ENCODE data around the gene WDR64. TPM values are rescaled to one million over a fixed set of nuclear protein-coding genes. Genes with fewer than 3 reads are reported as not detected.
"Not testable (repeated sequence)": the region's sequence is repeated elsewhere in the genome, so short reads cannot be mapped to it uniquely, and the experiment has no call there.

WDR64 gene
- total and polyA plus RNA-seq, 4 donors: 0.02 to 0.70 (median 0.17) TPM

DNA sequence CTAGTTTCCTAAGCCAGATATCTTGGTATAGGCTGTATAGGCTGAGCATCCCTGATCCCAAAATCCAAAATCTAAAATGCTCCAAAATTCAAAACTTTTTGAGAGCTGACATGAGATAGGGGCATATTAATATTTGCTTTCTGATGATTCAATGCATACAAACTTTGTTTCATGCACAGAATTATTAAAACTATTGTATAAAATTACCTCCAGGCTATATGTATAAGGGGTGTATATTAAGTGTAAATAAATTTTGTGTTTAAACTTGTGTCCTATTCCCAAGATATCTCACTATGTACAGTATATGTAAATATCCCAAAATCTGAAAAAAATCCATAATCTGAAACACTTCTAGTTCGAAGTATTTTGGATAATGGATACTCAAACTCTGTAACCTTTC lies 2.6 kb downstream of the WDR64 start:
- no peak for DNase-seq (ENCODE audit: low spot score)
- H3K27me3 ChIP-seq (ENCODE audit: control insufficient read depth in 4 of 4, insufficient read depth in 4 of 4, low read length in 3 of 4): no peaks in the 10 kb centered on the region
- no peak overlapping the region for H3K27ac ChIP-seq (ENCODE audit: low read depth in 1 of 2, low read length in 2 of 2)
- WGBS: 91% methylated on average over 1 of the region's 1 CpG
- no peaks in the 10 kb centered on the region for H3K36me3 ChIP-seq (ENCODE audit: control insufficient read depth in 4 of 4, insufficient read depth in 3 of 4, low read depth in 1 of 4, low read length in 3 of 4)
- H3K9me3 ChIP-seq (ENCODE audit: control insufficient read depth in 4 of 4, low read length in 3 of 4): no peaks in the 10 kb centered on the region
- no peak overlapping the region for H3K9ac ChIP-seq (ENCODE audit: low read depth in 1 of 2, low read length in 2 of 2)
- no peaks in the 10 kb centered on the region for H3K4me1 ChIP-seq (ENCODE audit: control insufficient read depth in 4 of 4, insufficient read depth in 4 of 4, low read length in 3 of 4)
- TF ChIP-seq RXRA (IDR thresholded peaks at IDR 0.05) (no peak), CTCF (IDR thresholded peaks at IDR 0.05; ENCODE audit: low read depth, low read length, missing input control) (no peak)
- H3K4me3 ChIP-seq (ENCODE audit: low read depth in 1 of 3, low read length in 3 of 3): no peak overlapping the region

DNA sequence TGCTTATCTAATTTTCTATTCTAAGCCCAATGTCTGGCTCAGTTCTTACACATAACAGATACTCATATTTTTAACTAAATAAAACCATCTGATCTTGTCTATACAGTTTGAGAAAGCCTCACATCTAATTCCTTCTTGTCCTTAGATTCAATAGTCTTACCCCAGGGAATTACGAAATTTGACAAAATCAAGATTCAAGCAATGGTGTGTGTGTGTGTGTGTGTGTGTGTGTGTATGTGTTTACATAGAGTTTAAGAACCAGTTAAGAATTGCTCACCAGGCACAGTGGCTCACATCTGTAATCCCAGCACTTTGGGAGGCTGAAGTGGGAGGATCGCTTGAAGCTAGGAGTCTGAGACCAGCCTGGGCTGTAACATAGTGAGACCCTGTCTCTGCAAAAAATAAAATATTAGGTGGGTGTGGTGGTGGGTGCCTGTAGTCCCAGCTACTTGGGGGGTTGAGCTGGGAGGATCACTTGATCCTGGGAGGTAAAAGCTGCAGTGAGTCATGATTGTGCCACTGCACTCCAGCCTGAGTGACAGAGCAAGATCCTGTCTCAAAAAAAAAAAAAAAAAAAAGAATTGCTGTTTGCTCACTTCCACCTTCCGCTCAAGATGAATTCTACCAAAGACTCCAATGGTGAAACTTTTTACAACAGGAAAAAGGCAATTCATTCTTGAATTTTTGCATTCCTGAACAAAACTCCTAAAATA lies 6.2 kb downstream of the WDR64 start:
- no peak for DNase-seq (ENCODE audit: low spot score)
- Histone ChIP-seq H3K36me3 (ENCODE audit: control insufficient read depth in 4 of 4, insufficient read depth in 3 of 4, low read depth in 1 of 4, low read length in 3 of 4) (no peaks in the 10 kb centered on the region), H3K4me1 (ENCODE audit: control insufficient read depth in 4 of 4, insufficient read depth in 4 of 4, low read length in 3 of 4) (no peaks in the 10 kb centered on the region), H3K9me3 (ENCODE audit: control insufficient read depth in 4 of 4, low read length in 3 of 4) (no peaks in the 10 kb centered on the region), H3K27me3 (ENCODE audit: control insufficient read depth in 4 of 4, insufficient read depth in 4 of 4, low read length in 3 of 4) (no peaks in the 10 kb centered on the region), H3K4me3 (ENCODE audit: low read depth in 1 of 3, low read length in 3 of 3) (no peak overlapping the region), H3K27ac (ENCODE audit: low read depth in 1 of 2, low read length in 2 of 2) (no peak overlapping the region), H3K9ac (ENCODE audit: low read depth in 1 of 2, low read length in 2 of 2) (no peak overlapping the region)
- TF ChIP-seq YY1 (IDR thresholded peaks at IDR 0.05) (no peak), RXRA (IDR thresholded peaks at IDR 0.05) (no peak), NR2F2 (IDR thresholded peaks at IDR 0.05) (no peak), SP1 (IDR thresholded peaks at IDR 0.05) (no peak), GABPA (IDR thresholded peaks at IDR 0.05 in 1 of 2, conservative IDR thresholded peaks at IDR 0.05 in 1 of 2) (no peak), TAF1 (conservative IDR thresholded peaks at IDR 0.05) (no peak), MAX (IDR thresholded peaks at IDR 0.05) (no peak), ATF3 (IDR thresholded peaks at IDR 0.05) (no peak), JUND (IDR thresholded peaks at IDR 0.05) (no peak), CTCF (IDR thresholded peaks at IDR 0.05; ENCODE audit: low read depth, low read length, missing input control) (no peak), RAD21 (IDR thresholded peaks at IDR 0.05) (no peak)
- TF ChIP-seq, protein P1, sequence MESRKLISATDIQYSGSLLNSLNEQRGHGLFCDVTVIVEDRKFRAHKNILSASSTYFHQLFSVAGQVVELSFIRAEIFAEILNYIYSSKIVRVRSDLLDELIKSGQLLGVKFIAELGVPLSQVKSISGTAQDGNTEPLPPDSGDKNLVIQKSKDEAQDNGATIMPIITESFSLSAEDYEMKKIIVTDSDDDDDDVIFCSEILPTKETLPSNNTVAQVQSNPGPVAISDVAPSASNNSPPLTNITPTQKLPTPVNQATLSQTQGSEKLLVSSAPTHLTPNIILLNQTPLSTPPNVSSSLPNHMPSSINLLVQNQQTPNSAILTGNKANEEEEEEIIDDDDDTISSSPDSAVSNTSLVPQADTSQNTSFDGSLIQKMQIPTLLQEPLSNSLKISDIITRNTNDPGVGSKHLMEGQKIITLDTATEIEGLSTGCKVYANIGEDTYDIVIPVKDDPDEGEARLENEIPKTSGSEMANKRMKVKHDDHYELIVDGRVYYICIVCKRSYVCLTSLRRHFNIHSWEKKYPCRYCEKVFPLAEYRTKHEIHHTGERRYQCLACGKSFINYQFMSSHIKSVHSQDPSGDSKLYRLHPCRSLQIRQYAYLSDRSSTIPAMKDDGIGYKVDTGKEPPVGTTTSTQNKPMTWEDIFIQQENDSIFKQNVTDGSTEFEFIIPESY (IDR thresholded peaks at IDR 0.05): no peak
- TF ChIP-seq, protein P2, sequence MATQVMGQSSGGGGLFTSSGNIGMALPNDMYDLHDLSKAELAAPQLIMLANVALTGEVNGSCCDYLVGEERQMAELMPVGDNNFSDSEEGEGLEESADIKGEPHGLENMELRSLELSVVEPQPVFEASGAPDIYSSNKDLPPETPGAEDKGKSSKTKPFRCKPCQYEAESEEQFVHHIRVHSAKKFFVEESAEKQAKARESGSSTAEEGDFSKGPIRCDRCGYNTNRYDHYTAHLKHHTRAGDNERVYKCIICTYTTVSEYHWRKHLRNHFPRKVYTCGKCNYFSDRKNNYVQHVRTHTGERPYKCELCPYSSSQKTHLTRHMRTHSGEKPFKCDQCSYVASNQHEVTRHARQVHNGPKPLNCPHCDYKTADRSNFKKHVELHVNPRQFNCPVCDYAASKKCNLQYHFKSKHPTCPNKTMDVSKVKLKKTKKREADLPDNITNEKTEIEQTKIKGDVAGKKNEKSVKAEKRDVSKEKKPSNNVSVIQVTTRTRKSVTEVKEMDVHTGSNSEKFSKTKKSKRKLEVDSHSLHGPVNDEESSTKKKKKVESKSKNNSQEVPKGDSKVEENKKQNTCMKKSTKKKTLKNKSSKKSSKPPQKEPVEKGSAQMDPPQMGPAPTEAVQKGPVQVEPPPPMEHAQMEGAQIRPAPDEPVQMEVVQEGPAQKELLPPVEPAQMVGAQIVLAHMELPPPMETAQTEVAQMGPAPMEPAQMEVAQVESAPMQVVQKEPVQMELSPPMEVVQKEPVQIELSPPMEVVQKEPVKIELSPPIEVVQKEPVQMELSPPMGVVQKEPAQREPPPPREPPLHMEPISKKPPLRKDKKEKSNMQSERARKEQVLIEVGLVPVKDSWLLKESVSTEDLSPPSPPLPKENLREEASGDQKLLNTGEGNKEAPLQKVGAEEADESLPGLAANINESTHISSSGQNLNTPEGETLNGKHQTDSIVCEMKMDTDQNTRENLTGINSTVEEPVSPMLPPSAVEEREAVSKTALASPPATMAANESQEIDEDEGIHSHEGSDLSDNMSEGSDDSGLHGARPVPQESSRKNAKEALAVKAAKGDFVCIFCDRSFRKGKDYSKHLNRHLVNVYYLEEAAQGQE (IDR thresholded peaks at IDR 0.05): no peak
- 90% methylated on average over 3 of the region's 3 CpGs for WGBS

GRCh38 chr1:241659016-241659415 lies 6.9 kb downstream of the WDR64 start:
- H3K4me3 ChIP-seq (ENCODE audit: low read depth in 1 of 3, low read length in 3 of 3); H3K27ac ChIP-seq (ENCODE audit: low read depth in 1 of 2, low read length in 2 of 2); H3K27me3 ChIP-seq (ENCODE audit: control insufficient read depth in 4 of 4, insufficient read depth in 4 of 4, low read length in 3 of 4); H3K36me3 ChIP-seq (ENCODE audit: control insufficient read depth in 4 of 4, insufficient read depth in 3 of 4, low read depth in 1 of 4, low read length in 3 of 4); H3K9me3 ChIP-seq (ENCODE audit: control insufficient read depth in 4 of 4, low read length in 3 of 4); DNase-seq (ENCODE audit: low spot score); H3K4me1 ChIP-seq (ENCODE audit: control insufficient read depth in 4 of 4, insufficient read depth in 4 of 4, low read length in 3 of 4); H3K9ac ChIP-seq (ENCODE audit: low read depth in 1 of 2, low read length in 2 of 2): not testable (repeated sequence)
- WGBS: 93% methylated on average over 2 of the region's 2 CpGs

Measured in liver (tissue), 9 donors.